22Rv1 (cell line): ENCODE results near the gene RASA4B.

Experiments
- CTCF ChIP-seq: fragments of 450-650 bp; IDR thresholded peaks from 2 replicates; pipeline ENCODE4 v1.5.1; 2017; ENCODE audit warnings: mild to moderate bottlenecking
- ZFX ChIP-seq: fragments of 450-650 bp; IDR thresholded peaks from 2 replicates; pipeline ENCODE4 v1.6.1; 2017; ENCODE audit warnings: antibody characterized with exemption, borderline replicate concordance

GRCh38 chr7:102468478-102469350 lies 48.9 kb downstream of the RASA4B start:
- no peak for TF ChIP-seq CTCF
- TF ChIP-seq ZFX: no peak
